HEK293 (cell line): ENCODE results near the gene ACSF2.

Experiments
- CTCF ChIP-seq: fragments of 450-650 bp; formaldehyde crosslinking; IDR thresholded peaks from 2 replicates; pipeline ENCODE4 v1.5.1; 2016; ENCODE audit warnings: missing biosample characterization, missing genetic modification characterization
- REST ChIP-seq: fragments of 450-650 bp; formaldehyde crosslinking; IDR thresholded peaks from 2 replicates; pipeline ENCODE4 v1.5.1; 2016; ENCODE audit warnings: missing biosample characterization, missing genetic modification characterization
- TCF7L2 ChIP-seq: IDR thresholded peaks from 2 replicates; pipeline ENCODE4 v1.6.1; 2011; ENCODE audit warnings: low read depth, mild to moderate bottlenecking, inconsistent platforms, low read length, moderate library complexity, borderline replicate concordance
- TSHZ1 ChIP-seq: fragments of 450-650 bp; formaldehyde crosslinking; IDR thresholded peaks from 2 replicates; pipeline ENCODE4 v1.5.1; 2016; ENCODE audit warnings: missing biosample characterization, missing genetic modification characterization, borderline replicate concordance
- ZBTB49 ChIP-seq: fragments of 450-650 bp; formaldehyde crosslinking; IDR thresholded peaks from 2 replicates; pipeline ENCODE4 v1.5.1; 2016; ENCODE audit warnings: missing biosample characterization, missing genetic modification characterization, low read depth
- ZFP41 ChIP-seq: fragments of 450-650 bp; formaldehyde crosslinking; IDR thresholded peaks from 2 replicates; pipeline ENCODE4 v1.5.1; 2016; ENCODE audit warnings: missing biosample characterization, missing genetic modification characterization, borderline replicate concordance
- ZNF423 ChIP-seq: fragments of 450-650 bp; formaldehyde crosslinking; IDR thresholded peaks from 2 replicates; pipeline ENCODE4 v1.5.1; 2016; ENCODE audit warnings: missing biosample characterization, missing genetic modification characterization
- ZNF510 ChIP-seq: fragments of 450-650 bp; formaldehyde crosslinking; IDR thresholded peaks from 2 replicates; pipeline ENCODE4 v1.5.1; 2018; ENCODE audit warnings: mild to moderate bottlenecking, missing genetic modification characterization, missing biosample characterization; ENCODE audit not compliant: insufficient replicate concordance
- ZNF561 ChIP-seq: fragments of 450-650 bp; IDR thresholded peaks from 2 replicates; pipeline ENCODE4 v1.5.1; 2018; ENCODE audit warnings: missing biosample characterization, missing genetic modification characterization, borderline replicate concordance
- ZNF629 ChIP-seq: fragments of 450-650 bp; formaldehyde crosslinking; IDR thresholded peaks from 2 replicates; pipeline ENCODE4 v1.5.1; 2017; ENCODE audit warnings: missing biosample characterization, missing genetic modification characterization
- TF ChIP-seq, protein P1 (sequence below): fragments of 450-650 bp; formaldehyde crosslinking; IDR thresholded peaks from 2 replicates; pipeline ENCODE4 v1.5.1; 2016; ENCODE audit warnings: missing biosample characterization, missing genetic modification characterization
- TF ChIP-seq, protein P2 (sequence below): fragments of 450-650 bp; formaldehyde crosslinking; IDR thresholded peaks from 2 replicates; pipeline ENCODE4 v1.5.1; 2017; ENCODE audit warnings: missing biosample characterization, missing genetic modification characterization

DNA sequence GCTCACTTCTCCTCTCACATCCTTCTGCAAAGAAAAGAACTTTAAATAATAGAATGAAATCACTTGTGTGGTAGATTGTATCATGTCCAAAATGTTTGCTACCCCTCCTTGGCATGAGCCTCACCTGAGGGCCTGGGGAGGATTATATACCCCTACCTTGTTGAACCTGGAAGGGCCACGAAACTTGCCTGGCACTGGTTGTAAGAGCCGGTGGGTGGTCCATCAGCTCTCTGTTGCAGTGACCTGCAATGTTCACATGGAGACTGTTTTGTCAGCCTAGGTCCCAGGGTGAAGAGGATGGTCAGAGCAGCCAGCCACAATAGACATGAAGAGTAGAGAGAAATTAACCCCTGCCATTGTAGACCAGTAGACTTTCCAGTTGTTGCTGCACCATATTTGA, 62.9 kb downstream of the ACSF2 start:
- no peak for TF ChIP-seq TSHZ1 (tag by site-specific recombination)
- TF ChIP-seq CTCF (tag by site-specific recombination), result no peak
- TF ChIP-seq ZNF629 (tag by site-specific recombination), result no peak
- no peak for TF ChIP-seq TCF7L2
- TF ChIP-seq ZBTB49 (tag by site-specific recombination), result no peak
- no peak for TF ChIP-seq REST (tag by site-specific recombination)
- TF ChIP-seq ZNF423 (tag by site-specific recombination), result no peak
- no peak for TF ChIP-seq ZFP41 (tag by site-specific recombination)
- TF ChIP-seq ZNF561 (tag by site-specific recombination), result no peak
- TF ChIP-seq, protein P1, sequence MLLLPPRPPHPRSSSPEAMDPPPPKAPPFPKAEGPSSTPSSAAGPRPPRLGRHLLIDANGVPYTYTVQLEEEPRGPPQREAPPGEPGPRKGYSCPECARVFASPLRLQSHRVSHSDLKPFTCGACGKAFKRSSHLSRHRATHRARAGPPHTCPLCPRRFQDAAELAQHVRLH, result no peak
- no peak for TF ChIP-seq ZNF510 (tag by site-specific recombination)
- TF ChIP-seq, protein P2, sequence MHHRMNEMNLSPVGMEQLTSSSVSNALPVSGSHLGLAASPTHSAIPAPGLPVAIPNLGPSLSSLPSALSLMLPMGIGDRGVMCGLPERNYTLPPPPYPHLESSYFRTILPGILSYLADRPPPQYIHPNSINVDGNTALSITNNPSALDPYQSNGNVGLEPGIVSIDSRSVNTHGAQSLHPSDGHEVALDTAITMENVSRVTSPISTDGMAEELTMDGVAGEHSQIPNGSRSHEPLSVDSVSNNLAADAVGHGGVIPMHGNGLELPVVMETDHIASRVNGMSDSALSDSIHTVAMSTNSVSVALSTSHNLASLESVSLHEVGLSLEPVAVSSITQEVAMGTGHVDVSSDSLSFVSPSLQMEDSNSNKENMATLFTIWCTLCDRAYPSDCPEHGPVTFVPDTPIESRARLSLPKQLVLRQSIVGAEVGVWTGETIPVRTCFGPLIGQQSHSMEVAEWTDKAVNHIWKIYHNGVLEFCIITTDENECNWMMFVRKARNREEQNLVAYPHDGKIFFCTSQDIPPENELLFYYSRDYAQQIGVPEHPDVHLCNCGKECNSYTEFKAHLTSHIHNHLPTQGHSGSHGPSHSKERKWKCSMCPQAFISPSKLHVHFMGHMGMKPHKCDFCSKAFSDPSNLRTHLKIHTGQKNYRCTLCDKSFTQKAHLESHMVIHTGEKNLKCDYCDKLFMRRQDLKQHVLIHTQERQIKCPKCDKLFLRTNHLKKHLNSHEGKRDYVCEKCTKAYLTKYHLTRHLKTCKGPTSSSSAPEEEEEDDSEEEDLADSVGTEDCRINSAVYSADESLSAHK (tag by site-specific recombination), result no peak
